ENCODE measurements around the gene KRT75.
"Not testable (repeated sequence)": the region's sequence is repeated elsewhere in the genome, so short reads cannot be mapped to it uniquely, and the experiment has no call there.

The KRT75 gene

GRCh38 chr12:52415870-52416750 lies 18.1 kb downstream of the KRT75 start:
- no peak for DNase-seq

- no peak for DNase-seq
Measured at GRCh38 chr12:52414936-52415335, 19.2 kb downstream of the KRT75 start.

- no peak for DNase-seq
Measured at GRCh38 chr12:52413782-52414345, 20.3 kb downstream of the KRT75 start.

GRCh38 chr12:52413202-52413601 lies 21.0 kb downstream of the KRT75 start:
- DNase-seq, result no peak

GRCh38 chr12:52411815-52412214 lies 22.4 kb downstream of the KRT75 start:
- no peak for DNase-seq

GRCh38 chr12:52410589-52411248 lies 23.5 kb downstream of the KRT75 start:
- not testable (repeated sequence) for DNase-seq

GRCh38 chr12:52407918-52408317 lies 26.3 kb downstream of the KRT75 start:
- DNase-seq, result no peak

- DNase-seq, result no peak
Measured at GRCh38 chr12:52405922-52406385, 28.2 kb downstream of the KRT75 start, which contains the start of gene KRT82. Gene KRT82 (minus strand): TSS chr12:52406335. CDS start chr12:52406277, 58 bp downstream.

- DNase-seq, result no peak
Measured at GRCh38 chr12:52404951-52405350, 29.2 kb downstream of the KRT75 start.

GRCh38 chr12:52403561-52403960 lies 30.6 kb downstream of the KRT75 start:
- no peak for DNase-seq

GRCh38 chr12:52402873-52403540 lies 31.2 kb downstream of the KRT75 start:
- no peak for DNase-seq

- no peak for DNase-seq
Measured at GRCh38 chr12:52402377-52402776, 31.8 kb downstream of the KRT75 start.

GRCh38 chr12:52401926-52402325 lies 32.2 kb downstream of the KRT75 start:
- DNase-seq, result no peak

GRCh38 chr12:52401526-52401925 lies 32.6 kb downstream of the KRT75 start:
- DNase-seq, result no peak

GRCh38 chr12:52400906-52401305 lies 33.3 kb downstream of the KRT75 start:
- no peak for DNase-seq

GRCh38 chr12:52399756-52400155 lies 34.4 kb downstream of the KRT75 start:
- DNase-seq, result no peak

GRCh38 chr12:52398176-52398575 lies 36.0 kb downstream of the KRT75 start:
- DNase-seq, result no peak

- no peak for DNase-seq
Measured at GRCh38 chr12:52396656-52397055, 37.5 kb downstream of the KRT75 start.

GRCh38 chr12:52395761-52396434 lies 38.3 kb downstream of the KRT75 start:
- no peak for DNase-seq

GRCh38 chr12:52394836-52395405 lies 39.2 kb downstream of the KRT75 start:
- no peak for DNase-seq

GRCh38 chr12:52392465-52393007 lies 41.6 kb downstream of the KRT75 start:
- no peak for DNase-seq

- no peak for DNase-seq
Measured at GRCh38 chr12:52391618-52392002, 42.6 kb downstream of the KRT75 start.
